T-helper 2 cell (primary cell): ENCODE data around the gene INSM2.

Source experiments
- DNase-seq, 5 experiments: peaks; one replicate each; pipeline versions ENCODE4 v3.0.0 to v3.0.0-alpha.2; 2012 to 2022

The INSM2 gene

DNA sequence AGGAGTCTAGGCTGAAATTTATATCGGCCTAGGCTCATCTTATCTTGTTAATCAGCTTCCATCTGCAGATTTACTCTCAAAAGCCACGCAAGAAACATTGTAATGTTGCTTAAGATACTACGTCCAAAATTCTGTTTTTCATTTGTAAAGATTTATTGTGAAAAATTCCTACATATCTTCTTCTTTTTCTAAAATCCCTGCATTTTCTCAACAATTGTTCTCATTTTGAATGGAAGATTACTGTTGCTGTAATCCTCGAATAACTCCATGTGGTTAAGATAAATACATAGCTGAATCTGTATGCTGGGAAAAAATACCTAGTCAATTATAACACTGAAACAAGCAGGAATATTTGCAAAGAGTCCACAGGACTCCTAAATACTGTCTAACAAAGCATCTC lies 15.6 kb downstream of the INSM2 start:
- DNase-seq = no peak

DNA sequence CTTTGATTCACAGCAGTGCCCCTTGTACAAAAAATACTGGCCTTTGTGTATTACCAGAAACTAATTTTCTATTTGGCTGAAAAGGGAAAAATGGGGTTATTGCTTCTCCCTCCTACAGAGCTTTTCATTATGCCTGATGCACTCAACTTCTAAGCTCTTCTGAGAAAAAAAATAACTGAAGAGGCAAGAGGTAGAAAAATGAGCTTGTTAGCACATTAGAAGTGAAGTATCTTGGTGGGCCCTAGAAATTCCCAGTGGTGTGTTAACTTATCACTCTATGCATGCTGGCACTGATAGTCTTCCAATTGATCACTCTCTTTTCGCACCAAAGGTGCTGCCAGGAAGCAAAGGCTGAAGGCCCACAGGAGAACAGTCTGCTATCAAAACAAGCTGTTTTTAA lies 17.1 kb downstream of the INSM2 start:
- DNase-seq = no peak

DNA sequence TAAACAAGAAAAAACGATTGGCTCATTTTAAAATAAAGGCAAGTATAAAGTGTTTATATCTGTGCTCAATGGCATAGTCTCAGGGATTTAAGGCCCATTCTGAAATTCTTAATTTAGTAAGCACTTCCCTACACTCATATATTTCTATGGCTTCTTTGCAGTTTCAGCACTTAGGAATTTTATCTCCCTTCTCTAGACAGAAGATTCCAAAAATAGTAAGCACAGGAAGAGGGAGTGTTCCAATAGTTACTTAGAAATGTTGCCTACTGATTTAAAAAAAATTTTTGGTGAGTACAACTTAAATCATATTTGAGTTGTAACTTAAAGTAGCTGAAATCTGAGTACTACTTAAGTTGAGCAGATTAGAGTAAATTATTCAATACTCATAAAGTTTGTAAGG lies 19.8 kb downstream of the INSM2 start:
- DNase-seq = no peak

DNA sequence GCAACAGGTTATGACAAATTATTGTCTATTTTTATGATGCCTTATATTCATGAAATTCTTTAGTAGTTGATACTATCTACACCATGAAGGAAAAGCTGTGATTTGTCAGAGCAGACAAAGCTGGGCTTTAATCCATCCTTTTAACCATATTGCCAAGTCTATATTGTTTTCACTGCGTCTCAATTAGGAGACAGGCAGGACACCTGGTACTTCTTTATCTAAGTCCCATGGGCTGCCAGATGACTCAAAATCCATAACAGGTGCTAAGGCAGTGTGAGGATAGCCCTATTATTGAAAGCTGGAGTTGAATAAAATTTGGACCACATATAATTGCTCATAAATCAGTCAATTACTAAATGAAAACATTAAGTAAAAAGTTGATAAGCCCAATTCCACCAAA lies 22.6 kb downstream of the INSM2 start:
- DNase-seq = no peak

DNA sequence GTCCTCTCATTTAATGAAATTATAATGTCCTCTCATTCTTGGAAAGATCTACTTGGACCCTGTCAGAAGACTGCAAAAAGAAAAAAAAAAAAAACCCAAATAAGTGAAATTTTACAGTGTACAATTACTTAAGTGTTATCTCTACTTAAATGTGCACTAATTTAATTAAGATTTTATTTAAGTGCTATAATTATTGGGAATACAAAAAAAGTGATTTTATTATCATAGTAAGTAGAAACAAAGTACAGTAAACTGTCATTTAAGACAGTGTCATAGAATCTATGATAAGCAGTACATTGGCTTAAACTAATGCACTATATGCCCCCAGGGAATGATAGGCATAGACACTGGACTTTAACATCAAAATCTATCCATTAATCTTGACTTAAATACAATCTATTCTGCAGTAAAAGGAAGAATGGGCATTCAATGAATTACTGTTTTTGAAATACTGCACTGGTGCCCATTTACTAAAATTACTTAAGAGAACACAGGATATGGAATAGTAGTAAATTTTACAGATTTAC lies 23.3 kb downstream of the INSM2 start:
- DNase-seq = no peak

DNA sequence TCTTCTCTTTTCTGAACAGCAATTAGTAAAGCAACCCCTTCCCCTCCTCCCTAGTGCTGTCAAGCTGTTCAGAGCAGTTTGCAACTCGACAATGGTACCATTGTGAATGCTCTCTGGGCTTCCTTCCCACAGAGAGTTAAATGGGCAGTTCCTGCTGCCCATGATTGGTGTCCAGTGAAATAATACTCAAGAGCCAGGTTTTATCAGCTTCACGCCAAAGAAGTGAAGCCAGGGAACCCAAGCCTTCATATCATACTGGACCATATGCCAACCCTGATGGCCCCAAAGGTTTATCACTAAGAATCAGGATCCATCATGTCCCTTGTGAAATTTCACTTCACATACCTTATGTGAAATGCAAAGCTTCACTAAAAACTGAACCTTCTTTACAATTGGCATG lies 24.7 kb downstream of the INSM2 start:
- no peak for DNase-seq

DNA sequence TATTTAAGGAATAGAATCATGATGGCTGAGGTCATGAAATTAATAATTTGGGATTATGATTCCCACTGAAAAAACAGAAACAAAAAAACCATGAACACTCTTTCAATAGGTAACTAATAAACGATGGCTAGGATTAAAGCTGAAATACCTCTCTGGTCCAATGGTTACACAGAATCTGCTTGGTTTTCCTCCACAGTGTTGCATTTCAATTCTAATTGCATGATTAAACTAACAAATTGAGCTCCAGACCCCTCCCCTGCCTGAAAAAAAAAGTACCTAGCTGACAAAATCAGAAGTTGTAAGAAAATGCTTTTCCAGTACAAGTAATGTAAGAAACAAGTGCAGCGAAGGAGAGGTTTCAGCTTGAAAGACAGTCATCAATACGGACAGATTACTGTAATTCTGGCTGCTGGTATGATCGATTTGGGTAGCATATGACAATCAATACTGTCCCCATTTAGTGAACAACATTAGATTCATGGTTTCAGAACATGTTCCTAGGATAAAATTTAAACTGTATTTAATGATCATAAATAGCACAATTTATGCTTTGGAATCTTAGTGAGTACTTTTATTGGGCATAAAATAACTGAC lies 32.0 kb downstream of the INSM2 start:
- DNase-seq = no peak

DNA sequence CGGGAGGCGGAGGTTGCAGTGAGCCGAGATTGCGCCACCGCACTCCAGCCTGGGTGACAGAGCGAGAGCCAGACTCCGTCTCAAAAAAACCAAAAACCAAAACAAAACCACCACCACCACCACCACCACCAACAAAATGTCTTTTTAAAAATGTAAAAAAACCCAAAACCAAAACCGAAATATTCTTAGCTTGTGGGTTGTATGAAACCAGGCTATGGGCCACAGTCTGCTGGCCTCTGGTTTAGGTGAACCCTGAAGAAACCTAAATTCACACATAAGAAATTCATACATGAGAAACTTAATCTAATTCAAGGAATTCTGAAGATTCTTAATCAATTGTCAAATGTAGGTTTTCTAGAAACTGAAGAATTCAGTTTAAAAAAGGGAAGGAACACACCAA lies 37.6 kb downstream of the INSM2 start:
- no peak for DNase-seq

DNA sequence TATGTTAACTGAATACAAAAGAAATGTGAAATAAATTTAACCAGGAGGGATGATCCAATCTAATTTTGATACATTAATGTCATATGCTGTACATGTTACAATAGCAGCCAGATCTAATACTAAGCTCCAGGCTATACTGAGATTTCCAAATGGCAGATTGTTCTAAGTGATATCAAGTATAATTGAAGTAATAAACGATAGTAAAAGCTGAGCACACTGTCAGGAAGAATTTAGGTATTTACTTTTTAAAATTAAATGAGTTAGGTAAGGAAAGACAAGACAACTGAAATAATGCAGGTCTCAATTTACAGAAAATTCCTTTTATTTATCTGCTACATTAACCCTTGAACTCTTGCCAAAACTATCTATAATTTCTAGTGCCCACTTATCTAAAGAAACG lies 39.9 kb downstream of the INSM2 start:
- no peak for DNase-seq

DNA sequence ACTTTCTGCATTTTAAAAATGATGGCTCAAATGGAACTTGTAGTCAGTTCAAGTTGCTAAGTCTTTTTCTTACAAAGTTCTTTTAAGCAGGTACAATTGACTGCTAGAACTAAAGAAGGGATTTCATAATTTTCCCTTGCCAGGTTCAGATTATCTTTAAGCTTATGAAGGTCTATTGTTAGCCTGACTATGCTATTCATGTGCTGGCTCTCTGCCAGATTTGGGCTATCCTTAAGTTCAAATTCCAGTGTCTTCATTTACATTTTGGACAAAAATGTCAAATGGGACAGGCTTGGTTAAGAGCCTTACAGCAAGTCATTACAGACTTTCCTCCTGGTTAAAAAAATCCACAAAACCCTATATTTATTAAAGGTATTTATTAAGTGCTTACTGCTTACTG lies 42.3 kb downstream of the INSM2 start:
- DNase-seq = no peak

DNA sequence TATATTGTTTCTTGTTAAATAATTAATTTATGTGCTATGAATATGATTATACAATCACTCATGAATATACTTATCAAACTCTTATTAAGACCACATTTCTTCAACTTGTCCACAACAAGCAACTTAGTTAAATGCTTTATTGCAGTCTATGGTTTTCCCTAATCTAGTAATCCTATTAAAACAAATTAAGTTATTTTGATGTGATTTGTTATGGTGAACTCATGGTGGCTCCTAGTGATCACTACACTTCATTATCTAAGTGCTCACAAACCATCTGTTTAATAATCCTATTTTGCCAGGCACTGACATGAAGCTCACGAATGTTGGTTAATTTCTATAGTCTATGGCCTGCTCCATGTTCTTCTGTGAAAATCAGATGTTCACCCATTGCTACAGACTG lies 42.9 kb downstream of the INSM2 start:
- DNase-seq = no peak

DNA sequence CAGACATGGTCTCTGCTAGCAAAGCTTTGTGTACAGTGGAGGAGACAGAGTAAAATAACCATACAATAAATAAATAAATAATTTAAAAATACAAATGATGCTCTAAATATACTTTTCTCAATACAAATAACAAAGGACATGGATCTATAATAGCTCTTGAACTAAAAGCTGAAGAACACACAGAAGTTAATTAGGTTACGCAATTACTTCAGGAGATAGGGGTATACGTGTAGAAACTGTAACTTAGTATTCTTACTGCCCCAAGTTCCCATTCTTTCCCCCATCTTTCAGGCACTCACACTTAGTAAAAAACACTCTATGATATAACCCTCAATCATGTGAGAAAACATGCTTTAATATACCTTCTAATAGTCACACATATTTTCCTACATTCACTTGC lies 44.2 kb downstream of the INSM2 start:
- no peak for DNase-seq

DNA sequence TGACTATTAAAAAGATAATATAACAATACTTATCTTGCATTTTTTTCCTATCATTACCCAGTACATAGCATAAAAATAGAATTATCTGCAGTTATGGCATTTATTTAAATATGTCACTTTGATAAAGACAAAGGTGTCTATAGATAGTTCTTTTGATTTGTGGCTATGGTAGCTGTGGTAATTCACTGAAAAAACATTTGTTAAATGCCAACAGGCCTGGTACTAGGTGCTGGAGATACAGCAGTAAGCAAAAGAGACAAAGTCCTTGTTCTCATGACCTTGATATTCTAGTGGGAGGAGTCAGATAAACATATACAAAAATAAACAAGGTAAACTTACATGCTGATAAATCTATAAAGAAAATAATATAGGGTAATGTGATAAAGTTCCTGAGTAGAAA lies 44.7 kb downstream of the INSM2 start:
- no peak for DNase-seq
